GM12892 (cell line): ENCODE measurements around the gene VAV3.

Experiments
- POLR2A ChIP-seq: IDR thresholded peaks from 2 replicates; pipeline ENCODE4 v1.6.1; 2011; ENCODE audit warnings: low read depth, low read length, control low read depth
- POLR2AphosphoS5 ChIP-seq: IDR thresholded peaks from 2 replicates; pipeline ENCODE4 v1.6.1; 2011; ENCODE audit warnings: low read depth, low read length, control low read depth

DNA sequence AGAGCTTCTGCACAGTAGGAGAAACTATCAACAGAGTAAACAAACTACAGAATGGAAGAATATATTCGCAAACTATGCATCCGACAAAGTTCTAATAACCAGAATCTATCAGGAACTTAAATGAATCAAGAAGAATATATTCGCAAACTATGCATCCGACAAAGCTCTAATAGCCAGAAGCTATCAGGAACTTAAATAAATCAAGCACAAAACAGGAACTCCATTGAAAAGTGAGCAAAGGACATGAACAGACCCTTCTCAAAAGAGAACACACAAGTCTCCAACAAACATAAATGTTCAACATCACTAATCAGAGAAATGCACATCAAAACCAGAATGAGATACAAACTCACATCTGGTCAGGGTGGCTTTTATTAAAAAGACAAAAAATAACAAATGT is 126.9 kb downstream of the VAV3 start:
- TF ChIP-seq POLR2A: no peak
- TF ChIP-seq POLR2AphosphoS5: no peak
